SK-N-SH (cell line): ENCODE results near the gene C1QL4.

ENCODE experiments used
- CTCF ChIP-seq: fragments of 200-600 bp; sonication (generic); IDR thresholded peaks from 2 replicates; pipeline ENCODE4 v1.6.1; 2017; ENCODE audit warnings: antibody characterized with exemption, mild to moderate bottlenecking, moderate library complexity
- EP300 ChIP-seq, 2 experiments: IDR thresholded peaks; 2 replicates each; pipeline versions ENCODE4 v1.4.0 to v1.6.1; 2012; ENCODE audit warnings: borderline replicate concordance in 1 of 2, low read depth in 1 of 2, low read length in 1 of 2
- RAD21 ChIP-seq: IDR thresholded peaks from 2 replicates; pipeline ENCODE4 v1.6.1; 2012; ENCODE audit warnings: mild to moderate bottlenecking, low read length
- RCOR1 ChIP-seq: fragments of 150-350 bp; IDR thresholded peaks from 2 replicates; pipeline ENCODE4 v1.6.1; 2017; ENCODE audit warnings: antibody characterized with exemption, low read length
- REST ChIP-seq: IDR thresholded peaks from 2 replicates; pipeline ENCODE4 v1.6.1; 2012; ENCODE audit warnings: mild to moderate bottlenecking, low read depth, low read length, moderate library complexity
- SMC3 ChIP-seq: IDR thresholded peaks from 2 replicates; pipeline ENCODE4 v1.6.1; 2012; ENCODE audit warnings: low read depth, low read length, improper control_type of control experiment
- TAF1 ChIP-seq: IDR thresholded peaks from 2 replicates; pipeline ENCODE4 v1.6.1; 2012; ENCODE audit warnings: low read depth, mild to moderate bottlenecking, low read length, moderate library complexity, borderline replicate concordance
- TCF12 ChIP-seq: IDR thresholded peaks from 2 replicates; pipeline ENCODE4 v1.4.0; 2012
- USF2 ChIP-seq: fragments of 150-350 bp; IDR thresholded peaks from 2 replicates; pipeline ENCODE4 v1.6.1; 2017; ENCODE audit warnings: antibody characterized with exemption, low read length, low read depth, borderline replicate concordance
- TF ChIP-seq, protein P1 (sequence below): IDR thresholded peaks from 2 replicates; pipeline ENCODE4 v1.4.0; 2012; ENCODE audit warnings: low read depth, borderline replicate concordance
- TF ChIP-seq, protein P2 (sequence below): IDR thresholded peaks from 2 replicates; pipeline ENCODE4 v1.4.0; 2012; ENCODE audit warnings: low read depth, borderline replicate concordance

DNA sequence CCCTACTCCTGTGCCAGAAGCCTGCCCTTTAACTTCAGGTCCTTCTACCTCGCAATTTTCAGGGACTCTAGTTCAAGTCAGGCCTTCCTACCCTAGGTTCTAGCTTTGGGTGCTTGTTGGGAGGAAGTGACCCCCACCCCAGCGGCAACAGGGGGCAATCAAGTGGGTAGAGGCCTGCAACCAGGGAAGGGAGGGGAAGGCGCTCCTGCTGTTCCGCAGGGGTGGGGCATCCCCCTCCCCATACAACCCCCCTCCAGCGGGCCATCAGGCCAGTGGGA is 42.2 kb downstream of the C1QL4 start:
- TF ChIP-seq CTCF (no peak), RAD21 (no peak), RCOR1 (no peak), SMC3 (no peak), REST (no peak), TCF12 (no peak), TAF1 (no peak), EP300 (IDR thresholded peaks at IDR 0.05; ENCODE audit: borderline replicate concordance in 1 of 2, low read depth in 1 of 2, low read length in 1 of 2) (no peak), USF2 (no peak)
- TF ChIP-seq, protein P1, sequence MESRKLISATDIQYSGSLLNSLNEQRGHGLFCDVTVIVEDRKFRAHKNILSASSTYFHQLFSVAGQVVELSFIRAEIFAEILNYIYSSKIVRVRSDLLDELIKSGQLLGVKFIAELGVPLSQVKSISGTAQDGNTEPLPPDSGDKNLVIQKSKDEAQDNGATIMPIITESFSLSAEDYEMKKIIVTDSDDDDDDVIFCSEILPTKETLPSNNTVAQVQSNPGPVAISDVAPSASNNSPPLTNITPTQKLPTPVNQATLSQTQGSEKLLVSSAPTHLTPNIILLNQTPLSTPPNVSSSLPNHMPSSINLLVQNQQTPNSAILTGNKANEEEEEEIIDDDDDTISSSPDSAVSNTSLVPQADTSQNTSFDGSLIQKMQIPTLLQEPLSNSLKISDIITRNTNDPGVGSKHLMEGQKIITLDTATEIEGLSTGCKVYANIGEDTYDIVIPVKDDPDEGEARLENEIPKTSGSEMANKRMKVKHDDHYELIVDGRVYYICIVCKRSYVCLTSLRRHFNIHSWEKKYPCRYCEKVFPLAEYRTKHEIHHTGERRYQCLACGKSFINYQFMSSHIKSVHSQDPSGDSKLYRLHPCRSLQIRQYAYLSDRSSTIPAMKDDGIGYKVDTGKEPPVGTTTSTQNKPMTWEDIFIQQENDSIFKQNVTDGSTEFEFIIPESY: no peak
- TF ChIP-seq, protein P2, sequence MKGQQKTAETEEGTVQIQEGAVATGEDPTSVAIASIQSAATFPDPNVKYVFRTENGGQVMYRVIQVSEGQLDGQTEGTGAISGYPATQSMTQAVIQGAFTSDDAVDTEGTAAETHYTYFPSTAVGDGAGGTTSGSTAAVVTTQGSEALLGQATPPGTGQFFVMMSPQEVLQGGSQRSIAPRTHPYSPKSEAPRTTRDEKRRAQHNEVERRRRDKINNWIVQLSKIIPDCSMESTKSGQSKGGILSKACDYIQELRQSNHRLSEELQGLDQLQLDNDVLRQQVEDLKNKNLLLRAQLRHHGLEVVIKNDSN: no peak
